GM18505 (cell line): ENCODE data around the gene PTRH1.

Source experiments
- ATAC-seq: cut with Tn5 transposase; IDR thresholded peaks from one replicate; pipeline ENCODE4 v1.9.1; 2021; ENCODE audit not compliant: unreplicated experiment
- POLR2A ChIP-seq: IDR thresholded peaks from 4 replicates; pipeline ENCODE4 v1.6.1; 2011; ENCODE audit warnings: borderline replicate concordance; ENCODE audit not compliant: insufficient read depth, insufficient read length; ENCODE audit errors: extremely low read depth

The PTRH1 gene

DNA sequence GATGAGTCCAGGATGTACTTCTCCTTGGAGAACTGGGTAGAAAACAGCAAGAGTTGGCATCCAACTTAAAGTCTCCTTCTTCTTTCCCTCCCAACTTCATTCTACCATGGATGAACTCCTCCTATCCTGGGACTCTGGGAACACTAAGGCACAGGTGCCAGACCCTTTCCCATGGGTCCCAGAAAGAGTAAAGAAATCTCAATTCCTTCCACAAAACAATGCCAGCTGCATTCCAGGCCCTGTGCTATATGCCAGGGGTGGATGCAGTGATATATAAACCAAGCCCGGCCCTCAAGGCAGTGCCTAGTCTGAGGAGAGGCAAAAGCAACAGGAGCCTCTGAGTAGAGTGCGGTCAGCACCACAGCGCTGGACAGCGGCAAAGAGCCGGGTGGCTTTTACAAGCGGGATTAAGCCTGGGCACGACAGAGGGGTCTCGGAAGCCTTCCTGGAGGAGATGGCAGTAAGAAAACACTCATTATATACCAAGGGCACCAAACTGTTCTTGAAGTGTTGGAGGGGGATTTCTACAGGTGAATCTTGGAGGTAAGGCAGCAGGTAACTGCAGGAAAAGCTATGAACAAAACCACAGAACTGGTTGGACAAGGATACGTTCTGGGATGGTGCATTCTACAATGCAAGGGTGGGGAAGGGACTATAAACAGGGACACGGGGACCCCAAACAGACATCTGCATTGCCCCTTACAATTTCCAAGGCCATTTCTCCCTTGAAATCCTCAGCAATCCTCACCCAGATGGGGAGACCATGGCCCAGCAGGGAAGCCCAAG lies 36.0 kb upstream of the PTRH1 start:
- no peak for ATAC-seq

DNA sequence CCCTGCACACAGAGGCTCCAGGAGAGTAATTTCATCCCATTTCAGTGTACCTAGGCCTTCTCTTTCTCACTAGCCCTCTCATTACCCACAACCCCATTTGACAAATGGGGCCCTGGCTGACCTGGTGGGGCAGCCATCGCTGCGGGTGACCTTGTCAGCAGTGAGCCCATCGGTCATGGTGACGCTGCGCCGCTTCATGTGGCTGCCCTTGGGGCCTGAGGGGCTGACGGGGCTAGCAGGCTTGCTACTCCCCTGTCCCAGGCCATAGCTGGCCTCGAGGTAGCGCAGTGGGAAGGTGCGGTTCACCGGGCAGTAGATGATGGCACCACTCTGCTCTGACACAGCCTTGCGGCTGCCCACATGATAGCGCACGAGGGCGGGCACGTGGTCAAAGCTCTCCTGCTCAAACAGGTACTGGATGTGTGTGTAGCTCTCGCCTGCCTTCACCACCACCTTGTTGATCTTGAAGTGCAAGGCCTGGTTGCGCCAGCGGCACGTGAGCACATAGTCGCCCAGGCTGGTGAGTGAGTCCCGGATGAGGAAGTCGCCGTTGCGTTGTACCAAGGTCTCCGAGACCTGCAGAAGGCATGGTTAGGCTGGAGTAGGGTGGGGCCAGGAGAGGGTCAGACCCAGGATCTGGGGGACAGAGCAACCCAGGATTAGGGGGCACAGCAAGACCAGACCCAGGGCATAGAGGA lies 33.8 kb upstream of the PTRH1 start:
- no peak for TF ChIP-seq POLR2A

More for the DNA sequence above, 36.0 kb upstream of the PTRH1 start:
- TF ChIP-seq POLR2A = no peak

DNA sequence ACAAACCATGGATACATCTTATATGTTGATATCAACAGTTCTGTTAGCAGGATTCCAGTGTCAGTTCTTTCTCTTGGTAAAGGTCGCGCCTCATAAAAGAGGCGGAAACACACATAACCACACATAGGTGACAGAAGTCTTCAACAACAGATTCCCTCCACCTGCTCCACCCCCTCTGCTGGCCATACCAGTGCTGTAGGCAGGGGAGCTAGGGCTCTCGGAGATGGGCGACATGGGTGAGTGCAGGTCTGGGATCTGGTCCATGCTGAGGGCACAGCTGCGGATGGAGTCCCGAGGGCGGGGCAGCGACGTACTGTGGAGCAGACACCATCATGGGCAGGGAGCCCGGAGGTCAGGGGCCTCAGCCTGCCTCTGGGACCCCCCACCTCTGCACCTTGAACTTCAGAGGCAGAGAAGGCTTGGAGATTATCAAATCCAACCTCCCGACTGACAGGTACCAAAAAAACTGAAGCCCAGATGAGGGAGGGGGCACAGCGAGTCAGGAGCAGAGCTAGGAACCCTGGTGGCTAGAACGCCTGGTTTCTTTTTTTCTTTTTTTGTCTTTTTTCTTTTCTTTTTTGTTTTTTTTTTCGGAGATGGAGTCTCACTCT lies 31.6 kb upstream of the PTRH1 start:
- no peak for ATAC-seq
- TF ChIP-seq POLR2A = no peak

More for the DNA sequence above, 33.8 kb upstream of the PTRH1 start:
- ATAC-seq = no peak

DNA sequence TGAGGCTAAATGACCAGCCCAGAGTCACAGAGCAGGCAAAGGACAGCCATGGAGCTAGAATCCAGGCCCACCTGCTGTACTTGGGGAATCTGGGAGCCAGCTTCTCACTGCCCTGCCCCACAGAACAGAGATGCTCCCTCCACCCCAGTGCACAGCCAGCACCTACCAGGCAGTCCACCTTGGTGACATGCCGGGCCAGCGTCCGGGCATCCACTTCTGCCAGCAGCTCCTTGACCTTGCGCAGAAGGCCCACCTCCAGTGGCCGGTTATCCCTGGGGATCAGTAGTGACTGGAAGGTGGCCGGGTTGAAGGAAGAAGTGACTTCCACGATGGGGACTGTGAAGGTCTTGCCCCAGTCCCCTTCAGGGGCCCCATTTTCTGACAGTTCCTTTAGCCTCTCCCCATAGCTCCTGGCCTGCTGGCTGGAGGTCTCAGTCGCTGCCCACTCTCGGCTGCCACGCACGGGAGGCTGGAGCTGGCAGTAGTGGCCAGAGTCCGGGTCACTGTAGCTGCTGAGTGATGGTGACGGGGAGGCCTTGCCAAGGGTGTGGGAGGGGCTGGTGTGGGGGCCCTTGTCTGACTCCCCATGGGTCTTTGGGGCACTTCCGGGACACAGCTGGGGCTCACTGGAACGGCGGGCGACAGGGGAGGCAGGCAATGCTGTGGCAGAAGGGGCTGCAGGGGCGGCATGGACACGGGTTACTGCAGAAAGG lies 29.1 kb upstream of the PTRH1 start:
- ATAC-seq = no peak
- TF ChIP-seq POLR2A = no peak

DNA sequence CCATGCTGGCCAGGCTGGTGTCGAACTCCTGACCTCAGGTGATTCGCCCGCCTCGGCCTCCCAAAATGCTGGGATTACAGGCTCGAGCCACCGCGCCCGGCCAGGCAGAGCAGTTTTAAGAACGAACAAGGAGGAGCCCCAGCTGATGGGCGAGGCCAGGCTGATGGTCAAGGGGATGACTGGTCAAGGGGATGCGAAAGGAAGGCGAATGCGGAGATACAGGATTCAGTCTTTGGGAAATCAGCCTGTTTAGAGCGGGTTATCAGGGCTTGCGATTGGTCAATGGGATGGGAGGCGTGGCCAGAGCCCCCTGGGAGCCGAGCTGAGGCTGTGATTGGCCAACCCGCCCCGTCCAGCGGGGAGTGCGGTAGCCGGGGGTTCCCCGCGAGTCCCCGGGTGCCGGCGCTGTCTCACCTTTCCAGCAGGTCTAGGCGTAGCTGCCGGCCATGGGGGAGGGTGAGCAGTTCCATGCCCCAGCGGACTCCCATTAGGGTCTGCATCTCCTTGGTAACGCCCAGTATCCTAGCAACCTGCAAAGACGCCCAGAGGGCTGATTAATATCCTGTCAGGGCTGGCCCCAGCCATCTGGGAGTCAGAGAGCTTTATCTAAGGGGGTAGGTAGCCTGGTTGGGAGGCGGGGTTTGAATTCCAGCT lies 27.1 kb upstream of the PTRH1 start:
- no peak for ATAC-seq
- TF ChIP-seq POLR2A = no peak

DNA sequence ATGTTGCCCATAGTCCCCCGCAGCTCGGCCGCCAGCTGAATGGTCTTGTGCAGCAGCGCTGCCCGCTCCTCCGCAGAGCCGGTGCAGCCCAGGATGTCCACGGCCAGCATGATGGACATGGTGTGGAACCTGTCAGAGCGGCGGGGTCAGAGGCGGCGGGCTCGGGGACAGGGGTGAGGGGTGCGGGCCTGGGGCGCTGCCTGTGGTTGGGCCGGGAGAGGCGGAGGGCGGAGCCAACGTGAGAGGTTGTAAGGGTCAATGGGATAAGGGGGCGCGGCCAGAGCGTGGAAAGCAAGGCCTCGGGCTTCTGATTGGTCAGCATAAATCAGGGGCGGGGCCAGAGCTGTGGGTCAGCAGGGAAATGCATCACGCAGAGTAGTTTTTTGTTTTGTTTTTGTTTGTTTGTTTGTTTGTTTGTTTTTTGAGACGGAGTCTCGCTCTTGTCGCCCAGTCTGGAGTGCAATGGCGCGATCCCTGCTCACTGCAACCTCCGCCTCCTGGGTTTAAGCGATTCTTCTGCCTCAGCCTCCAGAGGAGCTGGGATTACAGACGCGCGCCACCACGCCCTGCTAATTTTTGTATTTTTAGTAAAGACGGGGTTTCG lies 26.5 kb upstream of the PTRH1 start:
- ATAC-seq = no peak
- no peak for TF ChIP-seq POLR2A

DNA sequence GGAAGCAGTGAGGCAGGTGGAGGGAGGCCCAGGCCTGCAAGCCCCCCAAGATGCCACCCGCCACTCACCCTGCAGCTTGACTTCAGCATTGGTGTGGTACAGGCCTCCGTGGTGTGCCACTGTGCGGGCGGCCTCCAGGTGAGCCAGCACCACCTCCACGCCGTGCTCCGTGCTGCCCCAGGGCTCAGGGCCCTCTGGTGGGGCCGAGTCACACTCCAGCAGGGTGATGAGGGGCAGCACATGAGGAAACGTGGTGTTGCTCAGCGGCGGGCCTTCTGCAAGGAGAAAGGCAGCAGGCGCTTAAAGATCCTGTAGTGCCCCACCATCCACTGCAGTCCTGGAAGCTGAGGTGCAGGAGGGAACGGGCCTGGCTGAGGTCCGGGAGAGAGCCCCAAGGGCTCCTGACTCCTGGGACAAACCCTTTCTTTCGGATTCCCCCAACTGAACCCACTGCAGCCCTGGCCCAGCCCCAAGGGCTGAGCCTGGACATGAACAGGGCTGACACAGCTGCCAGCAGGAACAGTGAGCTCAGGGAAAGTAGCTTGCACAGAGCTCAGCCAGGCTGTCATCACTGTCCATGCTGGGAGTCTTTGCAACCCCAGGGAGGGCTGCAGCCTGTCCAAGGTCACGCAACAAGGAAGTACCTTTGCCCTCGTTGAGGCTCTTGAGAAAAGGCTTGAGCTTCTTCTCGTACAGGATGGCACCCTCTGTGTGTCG lies 24.3 kb upstream of the PTRH1 start:
- no peak for ATAC-seq
- no peak for TF ChIP-seq POLR2A

DNA sequence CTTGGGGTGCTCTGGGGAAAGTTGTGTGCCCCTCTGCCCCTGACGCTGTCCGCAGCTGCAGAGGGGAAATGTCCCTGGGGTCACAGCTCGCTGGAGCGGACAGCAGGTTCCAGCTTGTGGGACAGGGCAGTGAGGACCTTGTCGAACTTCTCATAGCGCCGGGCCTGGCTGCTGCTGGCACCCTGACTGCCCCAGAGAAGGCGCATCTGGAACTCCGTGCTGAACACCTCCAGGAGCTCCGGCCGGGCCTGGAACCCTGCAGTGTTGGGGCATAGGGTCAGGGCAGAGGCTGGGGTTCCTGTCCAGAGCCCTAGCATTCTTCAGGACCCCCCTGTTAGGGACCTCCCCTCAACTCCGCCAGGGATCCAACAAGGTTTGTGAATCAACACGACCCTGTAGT lies 23.2 kb upstream of the PTRH1 start:
- ATAC-seq = no peak
- no peak for TF ChIP-seq POLR2A

DNA sequence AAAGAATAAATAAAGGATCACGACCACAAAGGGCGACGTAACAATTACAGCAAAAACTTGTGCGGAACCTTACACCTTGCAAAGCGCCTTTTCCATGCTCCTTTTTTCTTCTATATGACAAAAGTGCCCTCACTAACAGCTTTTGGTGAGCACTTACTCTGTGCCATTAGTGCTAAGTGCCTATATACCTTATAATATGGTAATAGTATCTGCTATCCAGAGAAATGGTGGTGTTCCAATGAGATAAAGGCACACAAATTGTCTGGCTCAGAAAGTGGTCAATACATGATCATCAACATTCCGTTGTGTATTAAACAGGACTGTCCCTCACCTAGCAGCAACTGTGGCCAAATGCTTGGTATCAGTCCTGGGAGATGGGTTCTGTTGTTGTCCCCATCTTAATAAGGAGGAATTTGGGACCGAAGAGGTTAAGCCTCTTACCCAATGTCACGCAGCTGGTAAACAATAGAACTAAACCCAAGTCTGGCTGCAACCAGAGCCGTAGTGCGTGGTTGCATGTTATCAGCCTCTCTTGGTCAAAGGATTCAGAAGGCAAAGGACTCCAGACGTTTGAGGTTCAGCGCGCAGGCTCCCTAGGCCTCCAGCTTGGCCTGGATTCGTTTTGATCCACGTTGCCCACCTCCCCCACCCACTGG lies 20.2 kb upstream of the PTRH1 start:
- no peak for ATAC-seq
- TF ChIP-seq POLR2A = no peak

DNA sequence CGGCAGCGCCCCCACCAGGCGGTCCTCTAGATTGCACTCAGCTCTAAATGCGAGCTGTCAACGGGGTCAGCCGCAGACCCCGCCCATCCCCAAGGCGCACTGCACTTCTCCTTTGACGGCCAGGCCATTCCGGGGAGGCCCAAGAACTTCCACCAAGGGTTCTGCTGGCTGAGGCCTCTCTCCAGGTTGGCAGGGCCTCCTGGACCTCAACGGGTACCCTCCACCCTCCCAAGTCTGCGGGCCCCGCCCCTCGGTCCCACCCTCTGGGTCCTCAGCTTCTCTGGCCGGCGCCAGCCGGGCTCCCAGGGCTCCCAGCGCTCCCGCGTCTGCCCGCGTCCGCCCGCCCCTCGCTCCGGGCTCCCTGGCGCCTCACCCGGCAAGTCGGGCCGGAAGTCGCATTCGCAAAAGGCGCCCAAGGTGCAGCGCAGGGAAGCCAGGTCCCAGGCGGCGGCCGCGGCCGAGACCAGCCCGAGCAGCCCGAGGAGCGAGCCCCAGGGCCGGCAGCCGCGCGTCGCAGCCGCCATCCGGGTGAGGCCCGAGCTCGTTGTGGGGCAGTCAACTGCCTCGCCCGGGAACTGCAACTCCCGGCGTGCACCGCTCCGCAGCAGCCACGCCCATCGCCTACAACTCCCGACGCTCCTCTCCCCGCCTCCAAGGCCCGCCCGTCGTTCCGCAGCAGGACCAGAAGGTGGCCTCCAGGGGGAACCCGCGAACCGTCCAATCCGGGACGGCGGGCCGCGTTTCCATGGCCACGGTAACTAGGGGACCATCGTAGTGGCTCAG lies 19.5 kb upstream of the PTRH1 start, which contains the start of gene TOR2A:
TOR2A (minus strand) TSS at position 548 of the 783 bp plus-strand sequence; CDS start at position 524, 24 bp downstream.
- ATAC-seq = peak; percentile 80
- peak; percentile 76 for TF ChIP-seq POLR2A

DNA sequence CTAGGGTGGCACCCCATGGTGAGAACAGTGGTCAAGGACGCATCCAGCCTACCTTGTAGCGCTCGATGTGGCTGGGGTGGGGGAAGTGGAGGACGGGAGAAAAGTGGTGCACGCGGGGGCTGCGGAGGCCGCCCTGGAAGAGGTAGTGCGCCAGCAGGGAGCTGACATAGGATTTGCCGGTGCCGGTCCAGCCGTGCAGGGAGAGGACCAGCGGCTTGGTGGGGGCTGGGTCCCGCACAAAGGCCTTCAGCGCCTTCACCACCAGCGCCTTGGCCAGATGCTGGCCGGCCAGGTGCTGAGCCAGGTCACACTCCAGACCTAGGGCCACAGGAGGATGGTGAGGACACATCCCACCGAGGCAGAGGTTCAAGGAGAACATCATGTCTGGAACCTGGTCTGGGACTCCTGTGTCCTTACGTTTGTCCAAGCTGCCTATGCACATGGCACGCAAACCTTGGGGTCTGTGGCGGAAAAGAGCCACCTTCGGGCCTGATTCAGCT lies 18.8 kb upstream of the PTRH1 start:
- TF ChIP-seq POLR2A = no peak
- no peak for ATAC-seq

DNA sequence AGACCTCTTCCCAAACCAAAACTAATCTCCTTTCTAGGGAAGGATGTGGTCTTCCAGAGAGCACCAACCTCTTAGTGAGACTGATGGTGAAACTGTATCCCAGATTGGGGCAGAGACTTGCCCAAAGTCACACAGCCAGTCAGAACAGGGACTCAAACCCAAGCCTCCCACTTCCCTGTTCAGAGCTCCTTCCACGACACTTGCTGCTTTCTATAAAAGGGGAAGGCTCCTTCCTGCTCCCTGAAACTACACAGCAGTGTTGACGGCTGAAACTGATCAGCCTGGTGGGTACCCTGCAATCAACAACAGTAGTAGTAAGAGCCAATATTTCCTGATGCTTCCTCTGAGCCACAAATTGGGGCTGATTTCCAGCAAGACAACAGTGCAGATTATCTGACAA lies 18.2 kb upstream of the PTRH1 start:
- no peak for TF ChIP-seq POLR2A

More for the DNA sequence above, 18.2 kb upstream of the PTRH1 start:
- no peak for ATAC-seq
